ENCODE results near the gene CYP4F8.

Gene CYP4F8

DNA sequence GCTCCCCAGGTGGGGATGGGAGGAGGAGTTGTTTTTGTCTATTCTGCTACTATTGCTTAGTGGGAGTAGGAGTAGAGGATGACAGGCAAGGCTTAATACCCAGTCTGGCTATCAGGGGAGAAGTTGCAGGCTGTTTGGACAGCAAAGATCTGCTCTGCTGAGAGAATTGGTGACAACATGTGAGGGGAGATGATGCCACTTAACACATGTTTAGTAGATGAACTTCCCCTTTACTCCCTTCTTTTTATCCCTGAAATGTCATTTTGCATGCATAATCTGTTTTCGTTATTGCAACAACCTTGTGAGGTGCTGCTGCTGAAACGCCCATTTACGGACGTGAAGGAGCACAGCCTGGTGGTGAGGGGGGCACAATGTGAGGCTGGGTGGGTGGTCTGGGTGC lies 54.9 kb downstream of the CYP4F8 start:
- no peak for DNase-seq
- Histone ChIP-seq H2AFZ (ENCODE audit: low read depth, low read length) (no peak overlapping the region), H3K4me2 (ENCODE audit: insufficient read depth, low read length) (no peak overlapping the region), H3K4me3 (ENCODE audit: low read depth in 1 of 2, low read length in 2 of 2) (no peak overlapping the region), H3K9ac (ENCODE audit: low read depth, low read length) (no peak overlapping the region), H4K20me1 (ENCODE audit: insufficient read depth, low read length) (no peaks in the 10 kb centered on the region), H3K9me3 (ENCODE audit: insufficient read depth, low read length, severe bottlenecking) (no peaks in the 10 kb centered on the region), H3K27ac (ENCODE audit: low read length) (no peak overlapping the region), H3K4me1 (ENCODE audit: insufficient read depth, low read length) (no peaks in the 10 kb centered on the region), H3K36me3 (ENCODE audit: insufficient read depth, low read length) (no peaks in the 10 kb centered on the region), H3K79me2 (ENCODE audit: insufficient read depth, low read length) (no peaks in the 10 kb centered on the region), H3K27me3 (ENCODE audit: insufficient read depth, low read length, poor library complexity) (no peaks in the 10 kb centered on the region)
- no peak for ATAC-seq (ENCODE audit: insufficient read depth, low read depth)
- TF ChIP-seq, protein P1, sequence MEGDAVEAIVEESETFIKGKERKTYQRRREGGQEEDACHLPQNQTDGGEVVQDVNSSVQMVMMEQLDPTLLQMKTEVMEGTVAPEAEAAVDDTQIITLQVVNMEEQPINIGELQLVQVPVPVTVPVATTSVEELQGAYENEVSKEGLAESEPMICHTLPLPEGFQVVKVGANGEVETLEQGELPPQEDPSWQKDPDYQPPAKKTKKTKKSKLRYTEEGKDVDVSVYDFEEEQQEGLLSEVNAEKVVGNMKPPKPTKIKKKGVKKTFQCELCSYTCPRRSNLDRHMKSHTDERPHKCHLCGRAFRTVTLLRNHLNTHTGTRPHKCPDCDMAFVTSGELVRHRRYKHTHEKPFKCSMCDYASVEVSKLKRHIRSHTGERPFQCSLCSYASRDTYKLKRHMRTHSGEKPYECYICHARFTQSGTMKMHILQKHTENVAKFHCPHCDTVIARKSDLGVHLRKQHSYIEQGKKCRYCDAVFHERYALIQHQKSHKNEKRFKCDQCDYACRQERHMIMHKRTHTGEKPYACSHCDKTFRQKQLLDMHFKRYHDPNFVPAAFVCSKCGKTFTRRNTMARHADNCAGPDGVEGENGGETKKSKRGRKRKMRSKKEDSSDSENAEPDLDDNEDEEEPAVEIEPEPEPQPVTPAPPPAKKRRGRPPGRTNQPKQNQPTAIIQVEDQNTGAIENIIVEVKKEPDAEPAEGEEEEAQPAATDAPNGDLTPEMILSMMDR (IDR thresholded peaks at IDR 0.05; ENCODE audit: borderline replicate concordance, extremely low read depth, low read length, poor library complexity, severe bottlenecking): no peak

DNA sequence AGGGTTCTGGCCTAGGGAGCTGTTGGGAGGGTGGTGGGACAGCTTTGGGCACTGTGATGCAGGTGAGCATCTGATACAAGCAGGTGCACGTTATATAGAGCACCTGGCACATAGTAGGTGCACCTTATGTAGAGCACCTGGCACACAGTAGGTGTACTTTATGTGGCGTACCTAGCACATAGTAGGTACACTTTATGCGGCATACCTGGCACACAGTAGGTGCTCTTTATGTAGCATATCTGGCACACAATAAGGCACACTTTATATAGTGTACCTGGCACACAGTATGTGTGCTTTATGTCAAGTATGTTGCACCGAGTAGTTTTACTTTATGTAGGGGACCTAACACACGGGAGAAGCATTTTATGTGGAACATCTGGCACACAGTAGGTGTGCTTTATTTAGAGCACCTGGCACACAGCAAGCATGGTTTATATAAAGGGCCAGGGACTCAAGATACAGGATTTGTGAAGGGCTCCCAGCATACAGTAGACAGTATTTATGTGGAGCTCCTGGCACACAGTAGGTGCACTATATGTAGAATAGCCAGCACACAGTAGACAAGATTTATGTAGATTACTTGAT lies 56.3 kb downstream of the CYP4F8 start:
- Histone ChIP-seq H3K4me2 (ENCODE audit: insufficient read depth, low read length) (no peak overlapping the region), H3K27me3 (ENCODE audit: insufficient read depth, low read length, poor library complexity) (no peaks in the 10 kb centered on the region), H4K20me1 (ENCODE audit: insufficient read depth, low read length) (no peaks in the 10 kb centered on the region), H3K9me3 (ENCODE audit: insufficient read depth, low read length, severe bottlenecking) (no peaks in the 10 kb centered on the region), H3K4me3 (ENCODE audit: low read depth in 1 of 2, low read length in 2 of 2) (no peak overlapping the region), H3K79me2 (ENCODE audit: insufficient read depth, low read length) (no peaks in the 10 kb centered on the region), H3K9ac (ENCODE audit: low read depth, low read length) (no peak overlapping the region), H3K4me1 (ENCODE audit: insufficient read depth, low read length) (no peaks in the 10 kb centered on the region), H3K27ac (ENCODE audit: low read length) (no peak overlapping the region), H3K36me3 (ENCODE audit: insufficient read depth, low read length) (no peaks in the 10 kb centered on the region), H2AFZ (ENCODE audit: low read depth, low read length) (no peak overlapping the region)
- DNase-seq (no peak), ATAC-seq (ENCODE audit: insufficient read depth, low read depth) (no peak)
- TF ChIP-seq EZH2 (IDR thresholded peaks at IDR 0.05; ENCODE audit: borderline replicate concordance, low read depth, low read length, severe bottlenecking): no peak
- TF ChIP-seq, protein P1 (IDR thresholded peaks at IDR 0.05; ENCODE audit: borderline replicate concordance, extremely low read depth, low read length, poor library complexity, severe bottlenecking): no peak

DNA sequence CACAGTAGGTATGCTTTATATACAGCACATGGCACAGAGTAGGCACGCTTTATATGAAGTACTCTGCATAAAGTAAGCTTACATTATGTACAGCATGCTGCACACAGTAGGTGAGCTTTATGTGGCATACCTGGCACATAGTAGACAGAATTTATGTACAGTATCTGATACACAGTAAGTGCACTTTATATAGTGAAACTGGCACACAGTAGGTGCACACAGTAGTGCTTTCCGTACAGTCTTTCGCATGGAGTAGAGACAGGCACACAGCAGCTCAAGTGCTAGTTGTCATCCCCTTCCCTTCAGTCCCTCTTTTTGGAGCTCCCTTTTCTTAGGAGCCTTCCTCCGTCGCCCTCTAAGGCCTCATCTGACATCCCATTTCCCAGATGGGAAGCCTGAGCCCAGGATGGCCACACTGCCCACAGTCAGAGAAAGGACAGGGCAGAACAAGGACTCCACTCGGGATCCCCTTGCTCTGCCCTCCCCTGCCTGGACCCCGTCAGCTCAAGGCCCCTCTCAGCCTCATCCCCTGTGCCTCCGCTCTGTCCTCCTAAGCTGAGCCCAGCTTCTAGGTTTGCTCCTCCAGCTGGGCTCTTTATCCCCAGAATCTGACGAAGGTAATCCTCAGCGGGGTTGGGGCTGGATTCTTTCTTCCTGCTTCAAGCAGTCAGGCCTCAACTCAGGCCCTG lies 57.0 kb downstream of the CYP4F8 start:
- H3K27me3 ChIP-seq (ENCODE audit: insufficient read depth, low read length, poor library complexity): no peaks in the 10 kb centered on the region
- H4K20me1 ChIP-seq (ENCODE audit: insufficient read depth, low read length): no peaks in the 10 kb centered on the region
- H3K27ac ChIP-seq (ENCODE audit: low read length): no peak overlapping the region
- ATAC-seq (ENCODE audit: insufficient read depth, low read depth): no peak
- H2AFZ ChIP-seq (ENCODE audit: low read depth, low read length): no peak overlapping the region
- no peak overlapping the region for H3K4me3 ChIP-seq (ENCODE audit: low read depth in 1 of 2, low read length in 2 of 2)
- no peaks in the 10 kb centered on the region for H3K36me3 ChIP-seq (ENCODE audit: insufficient read depth, low read length)
- H3K79me2 ChIP-seq (ENCODE audit: insufficient read depth, low read length): no peaks in the 10 kb centered on the region
- H3K4me1 ChIP-seq (ENCODE audit: insufficient read depth, low read length): no peaks in the 10 kb centered on the region
- no peak for DNase-seq
- H3K4me2 ChIP-seq (ENCODE audit: insufficient read depth, low read length): no peak overlapping the region
- H3K9me3 ChIP-seq (ENCODE audit: insufficient read depth, low read length, severe bottlenecking): no peaks in the 10 kb centered on the region
- TF ChIP-seq, protein P1 (IDR thresholded peaks at IDR 0.05; ENCODE audit: borderline replicate concordance, extremely low read depth, low read length, poor library complexity, severe bottlenecking): no peak
- no peak for TF ChIP-seq EZH2 (IDR thresholded peaks at IDR 0.05; ENCODE audit: borderline replicate concordance, low read depth, low read length, severe bottlenecking)
- no peak overlapping the region for H3K9ac ChIP-seq (ENCODE audit: low read depth, low read length)
